ENCODE data around the gene TMEM245.

The TMEM245 gene

GRCh38 chr9:109033941-109034700 lies 85.6 kb downstream of the TMEM245 start:
- in situ Hi-C loops (cut with MboI; ENCODE audit: low sequenced_read_pairs), result no loop called here

- in situ Hi-C loops (cut with MboI; ENCODE audit: low sequenced_read_pairs), result no loop called here
Measured at GRCh38 chr9:109031241-109031640, 88.5 kb downstream of the TMEM245 start.

GRCh38 chr9:109030426-109030825 lies 89.3 kb downstream of the TMEM245 start:
- in situ Hi-C loops (cut with MboI; ENCODE audit: low sequenced_read_pairs), result no loop called here

GRCh38 chr9:109028457-109028856 lies 91.3 kb downstream of the TMEM245 start:
- in situ Hi-C loops (cut with MboI; ENCODE audit: low sequenced_read_pairs), result no loop called here

GRCh38 chr9:109027176-109027575 lies 92.6 kb downstream of the TMEM245 start:
- in situ Hi-C loops (cut with MboI; ENCODE audit: low sequenced_read_pairs), result no loop called here

GRCh38 chr9:109026306-109026705 lies 93.4 kb downstream of the TMEM245 start:
- in situ Hi-C loops (cut with MboI; ENCODE audit: low sequenced_read_pairs), result no loop called here

- in situ Hi-C loops (cut with MboI; ENCODE audit: low sequenced_read_pairs), result no loop called here
Measured at GRCh38 chr9:109022873-109023272, 96.9 kb downstream of the TMEM245 start.

GRCh38 chr9:109020581-109021511 lies 98.9 kb downstream of the TMEM245 start:
- in situ Hi-C loops (cut with MboI; ENCODE audit: low sequenced_read_pairs), result no loop called here

- in situ Hi-C loops (cut with MboI; ENCODE audit: low sequenced_read_pairs), result no loop called here
Measured at GRCh38 chr9:109020113-109020512, 99.6 kb downstream of the TMEM245 start.

- in situ Hi-C loops (cut with MboI; ENCODE audit: low sequenced_read_pairs), result no loop called here
Measured at GRCh38 chr9:109019420-109019819, 100.3 kb downstream of the TMEM245 start.

GRCh38 chr9:109017493-109017892 lies 102.3 kb downstream of the TMEM245 start:
- in situ Hi-C loops (cut with MboI; ENCODE audit: low sequenced_read_pairs), result no loop called here

GRCh38 chr9:109017061-109017460 lies 102.7 kb downstream of the TMEM245 start:
- in situ Hi-C loops (cut with MboI; ENCODE audit: low sequenced_read_pairs), result no loop called here

- in situ Hi-C loops (cut with MboI; ENCODE audit: low sequenced_read_pairs), result no loop called here
Measured at GRCh38 chr9:109016132-109016531, 103.6 kb downstream of the TMEM245 start.

GRCh38 chr9:109014608-109015280 lies 105.0 kb downstream of the TMEM245 start:
- in situ Hi-C loops (cut with MboI; ENCODE audit: low sequenced_read_pairs), result no loop called here

- in situ Hi-C loops (cut with MboI; ENCODE audit: low sequenced_read_pairs), result no loop called here
Measured at GRCh38 chr9:109013679-109014607, 105.8 kb downstream of the TMEM245 start.

GRCh38 chr9:109012876-109013678 lies 106.7 kb downstream of the TMEM245 start, which contains the start of gene CTNNAL1:
Gene CTNNAL1 (minus strand): TSS chr9:109013499. CDS start chr9:109013442, 57 bp downstream.
- in situ Hi-C loops (cut with MboI; ENCODE audit: low sequenced_read_pairs), result no loop called here

GRCh38 chr9:109012009-109012875 lies 107.5 kb downstream of the TMEM245 start:
- in situ Hi-C loops (cut with MboI; ENCODE audit: low sequenced_read_pairs), result no loop called here

GRCh38 chr9:109011231-109011671 lies 108.5 kb downstream of the TMEM245 start:
- in situ Hi-C loops (cut with MboI; ENCODE audit: low sequenced_read_pairs), result no loop called here
